Osteocyte (in vitro differentiated cells): ENCODE data around the gene SULT2A1. TPM values are rescaled to one million over a fixed set of nuclear protein-coding genes. Genes with fewer than 3 reads are reported as not detected.

ENCODE experiments used
- DNase-seq: peaks from one replicate; pipeline ENCODE4 v3.0.0; 2021; ENCODE audit warnings: mixed read lengths; ENCODE audit not compliant: unreplicated experiment; ENCODE audit errors: extremely low spot score
- H3K27ac Mint-ChIP-seq: one replicate; pipeline ENCODE4 v1.8.0; 2021; ENCODE audit warnings: mild to moderate bottlenecking, mixed read lengths; ENCODE audit not compliant: unreplicated experiment
- H3K27me3 Mint-ChIP-seq: one replicate; pipeline ENCODE4 v1.8.0; 2021; ENCODE audit warnings: mixed read lengths; ENCODE audit not compliant: unreplicated experiment
- H3K36me3 Mint-ChIP-seq: one replicate; pipeline ENCODE4 v1.8.0; 2021; ENCODE audit warnings: mixed read lengths; ENCODE audit not compliant: unreplicated experiment
- H3K4me1 Mint-ChIP-seq: one replicate; pipeline ENCODE4 v1.8.0; 2021; ENCODE audit warnings: mixed read lengths; ENCODE audit not compliant: unreplicated experiment
- H3K4me3 Mint-ChIP-seq: one replicate; pipeline ENCODE4 v1.8.0; 2021; ENCODE audit warnings: mild to moderate bottlenecking, moderate library complexity, mixed read lengths; ENCODE audit not compliant: unreplicated experiment
- H3K9me3 Mint-ChIP-seq: one replicate; pipeline ENCODE4 v1.8.0; 2021; ENCODE audit warnings: mixed read lengths; ENCODE audit not compliant: unreplicated experiment
- CTCF ChIP-seq: fragments of 200-600 bp; sonication (generic); IDR thresholded peaks from 2 replicates; pipeline ENCODE4 v1.5.0; 2021; ENCODE audit warnings: antibody characterized with exemption, mild to moderate bottlenecking, moderate library complexity
- total RNA-seq: library from RNA; stranded (reverse); gene quantifications from 2 replicates; pipeline ENCODE4 v1.2.1, GENCODE V29; 2021

The SULT2A1 gene
- total RNA-seq, 1 donor from 2014 or later, result not detected

GRCh38 chr19:47891923-47892666, 6.0 kb upstream of the SULT2A1 start:
- H3K36me3 Mint-ChIP-seq, result no peaks in the 10 kb centered on the region
- H3K4me3 Mint-ChIP-seq, result no peak overlapping the region
- peaks cover 4% of the 10 kb centered on the region for H3K27me3 Mint-ChIP-seq

GRCh38 chr19:47891622-47891922, 5.5 kb upstream of the SULT2A1 start:
- DNase-seq, result no peak
- H3K9me3 Mint-ChIP-seq, result peaks cover 6% of the 10 kb centered on the region
- H3K27ac Mint-ChIP-seq, result no peak overlapping the region
- H3K4me1 Mint-ChIP-seq, result no peaks in the 10 kb centered on the region
- no peak for TF ChIP-seq CTCF
- no peaks in the 10 kb centered on the region for H3K36me3 Mint-ChIP-seq
- H3K4me3 Mint-ChIP-seq, result no peak overlapping the region
- peaks cover 4% of the 10 kb centered on the region for H3K27me3 Mint-ChIP-seq

More at GRCh38 chr19:47891923-47892666, 6.0 kb upstream of the SULT2A1 start:
- Mint-ChIP-seq H3K27ac (no peak overlapping the region), H3K4me1 (no peaks in the 10 kb centered on the region), H3K9me3 (peaks cover 6% of the 10 kb centered on the region)
- TF ChIP-seq CTCF, result no peak
- no peak for DNase-seq

GRCh38 chr19:47890865-47891621, 4.9 kb upstream of the SULT2A1 start:
- no peaks in the 10 kb centered on the region for H3K36me3 Mint-ChIP-seq
- no peak overlapping the region for H3K4me3 Mint-ChIP-seq
- H3K9me3 Mint-ChIP-seq, result peaks cover 3% of the 10 kb centered on the region
- no peak overlapping the region for H3K27ac Mint-ChIP-seq
- no peaks in the 10 kb centered on the region for H3K4me1 Mint-ChIP-seq
- DNase-seq, result no peak
- H3K27me3 Mint-ChIP-seq, result peaks cover 7% of the 10 kb centered on the region
- no peak for TF ChIP-seq CTCF

- no peak for DNase-seq
- no peak for TF ChIP-seq CTCF
- no peaks in the 10 kb centered on the region for H3K4me1 Mint-ChIP-seq
- H3K27ac Mint-ChIP-seq, result no peak overlapping the region
- H3K36me3 Mint-ChIP-seq, result no peaks in the 10 kb centered on the region
- no peaks in the 10 kb centered on the region for H3K9me3 Mint-ChIP-seq
- H3K4me3 Mint-ChIP-seq, result no peak overlapping the region
- H3K27me3 Mint-ChIP-seq, result peaks cover 24% of the 10 kb centered on the region
These were observed 1.1 kb downstream of the SULT2A1 start for GRCh38 chr19:47885067-47885463.

GRCh38 chr19:47882890-47883289, 3.2 kb downstream of the SULT2A1 start:
- no peak overlapping the region for H3K27ac Mint-ChIP-seq
- peaks cover 24% of the 10 kb centered on the region for H3K27me3 Mint-ChIP-seq
- no peak for DNase-seq
- H3K36me3 Mint-ChIP-seq, result no peaks in the 10 kb centered on the region
- no peak overlapping the region for H3K4me3 Mint-ChIP-seq
- H3K9me3 Mint-ChIP-seq, result no peaks in the 10 kb centered on the region
- no peaks in the 10 kb centered on the region for H3K4me1 Mint-ChIP-seq
- no peak for TF ChIP-seq CTCF
